Stimulated activated CD4-positive, alpha-beta T cell treated with anti-CD3 and anti-CD28 coated beads, Interleukin-1b, Interleukin-23, amount 100 ng/mL, for 1 hour (primary cell): Measurements from ENCODE around the gene TMEM26.

Source experiments
- DNase-seq, 2 donors: peaks; one replicate each; pipeline ENCODE4 v3.0.0-alpha.2; 2020; ENCODE audit warnings: low read depth in 2 of 2

The TMEM26 gene

DNA sequence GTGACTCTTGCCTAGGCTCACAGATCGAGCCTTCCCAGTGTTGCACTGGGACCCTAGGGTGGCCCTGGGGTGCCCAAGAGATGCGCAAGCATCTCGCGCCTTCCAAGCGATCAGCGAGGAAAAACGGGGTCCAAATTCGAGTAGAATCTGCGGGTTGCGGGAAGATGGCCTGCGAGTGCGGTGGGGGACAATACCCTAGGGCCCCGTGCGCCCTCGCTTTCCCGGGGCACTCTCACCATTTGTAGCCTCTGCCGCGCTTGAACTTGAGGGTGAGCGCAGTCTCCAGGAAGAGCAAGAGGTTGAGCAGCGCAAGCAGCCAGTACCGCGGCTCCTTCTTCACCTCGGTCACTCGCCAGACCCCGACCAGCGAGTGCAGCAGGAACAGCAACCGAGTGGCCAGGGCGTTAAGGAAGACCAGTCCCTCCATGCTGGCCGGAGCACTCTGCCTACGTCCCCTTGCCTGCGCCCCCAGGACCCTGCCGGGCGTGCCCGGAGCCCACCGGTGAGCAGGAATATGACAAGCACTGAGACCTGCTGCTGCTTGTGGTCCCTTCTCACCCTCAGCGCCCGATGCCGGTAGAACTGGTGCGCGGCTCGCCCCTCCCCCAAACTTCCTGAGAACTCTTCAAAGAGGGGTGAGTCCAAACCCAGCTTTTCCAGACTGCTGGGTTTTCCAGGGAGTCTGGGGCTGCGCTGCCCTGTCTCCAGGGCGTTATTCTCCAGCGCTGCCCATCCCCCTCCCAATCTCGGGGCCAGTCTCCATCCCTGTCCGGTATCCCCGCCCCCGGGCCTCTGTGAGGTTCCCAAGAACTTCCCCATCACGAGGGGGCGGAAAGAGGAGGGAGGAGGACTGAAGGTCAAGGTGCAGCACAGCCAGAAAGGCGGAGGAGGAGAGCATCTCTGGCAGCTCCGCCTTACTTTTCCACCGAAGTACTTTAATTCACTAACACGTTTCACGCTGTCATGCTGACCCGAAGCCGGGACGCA lies at the start of gene TMEM26:
Gene TMEM26 (minus strand): TSS at position 727 of the 987 bp plus-strand sequence. CDS start 300 bp downstream, at position 427.
- no peak for DNase-seq

DNA sequence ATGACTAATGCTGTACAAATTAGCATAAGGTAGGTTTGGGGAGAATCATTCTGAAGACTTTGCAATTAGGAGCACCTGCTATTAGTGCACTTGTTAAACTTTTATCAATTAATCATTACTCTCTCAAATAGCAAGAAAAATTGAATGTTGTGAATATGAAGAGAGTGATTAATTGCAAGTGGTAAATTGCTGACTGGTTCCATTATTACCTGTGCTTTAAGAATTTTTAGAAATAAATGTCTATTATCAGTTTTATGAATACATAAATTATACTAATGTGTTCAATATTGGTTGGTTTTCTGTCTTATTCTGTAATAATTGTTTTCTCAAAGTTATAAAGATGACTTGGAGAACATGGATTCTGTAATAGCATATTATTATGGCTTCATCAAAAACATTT lies 47.3 kb upstream of the TMEM26 start:
- no peak for DNase-seq

- no peak for DNase-seq
These were observed 39.3 kb upstream of the TMEM26 start for GRCh38 chr10:61492364-61492995.

GRCh38 chr10:61487506-61487905 lies 34.3 kb upstream of the TMEM26 start:
- DNase-seq, result no peak

- DNase-seq, result no peak
These were observed 33.7 kb upstream of the TMEM26 start for GRCh38 chr10:61486738-61487396.

GRCh38 chr10:61486251-61486650 lies 33.1 kb upstream of the TMEM26 start:
- DNase-seq, result no peak

DNA sequence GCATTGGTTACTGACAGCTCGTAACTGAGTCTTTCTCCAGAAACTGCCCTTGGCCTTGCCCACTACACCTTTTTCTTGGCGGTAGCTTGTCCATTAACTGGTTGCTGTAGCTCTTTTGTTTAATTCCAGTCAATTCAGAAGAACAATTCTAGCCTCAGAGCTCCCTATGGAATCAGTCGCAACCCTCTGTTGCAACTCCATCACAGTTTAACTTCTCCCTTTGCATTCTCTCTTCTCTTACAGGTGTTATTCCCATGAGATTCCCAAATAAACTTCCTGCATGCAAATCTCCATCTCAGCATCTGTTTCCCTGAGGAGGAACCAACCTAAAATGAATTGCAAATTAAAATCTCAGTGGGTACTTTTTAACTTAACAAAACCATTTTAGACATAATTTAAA lies 28.4 kb upstream of the TMEM26 start:
- DNase-seq, result no peak

DNA sequence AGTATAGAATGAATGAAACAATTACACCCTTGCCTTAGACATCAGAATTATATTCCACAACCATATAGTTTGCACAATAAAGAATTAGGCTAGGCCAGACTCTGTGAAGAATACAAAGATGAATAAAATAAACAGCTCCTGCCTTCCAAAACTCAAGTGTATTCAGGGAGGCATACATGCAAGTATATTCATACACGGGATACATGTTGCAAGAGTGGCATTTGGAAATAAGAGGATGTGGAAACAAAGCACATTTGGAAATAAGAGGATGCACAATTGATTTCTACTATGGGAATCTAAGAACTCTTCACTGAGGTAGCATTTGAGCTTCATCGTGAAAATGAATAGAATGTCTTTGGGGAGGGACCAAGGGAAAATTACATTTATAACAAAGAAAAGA lies 27.0 kb upstream of the TMEM26 start:
- DNase-seq, result no peak

- no peak for DNase-seq
These were observed 25.6 kb upstream of the TMEM26 start for GRCh38 chr10:61478621-61479312.

DNA sequence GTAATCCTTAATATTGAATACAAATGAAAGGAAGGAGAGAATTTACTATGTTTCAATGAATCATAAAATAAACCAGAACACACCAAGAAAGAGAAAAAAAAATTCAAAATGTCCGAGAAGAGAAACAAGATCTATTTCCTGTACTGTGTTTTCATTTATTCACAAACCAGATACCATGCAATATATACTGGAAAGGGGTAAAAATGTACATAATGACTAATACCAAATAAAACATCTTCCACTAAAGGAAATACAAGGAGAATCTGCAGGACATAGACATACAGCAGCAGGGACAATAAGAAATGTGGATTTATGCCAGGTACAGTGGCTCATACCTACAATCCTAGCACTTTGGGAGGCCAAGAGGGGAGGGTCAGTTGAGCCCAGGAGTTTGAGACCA lies 24.3 kb upstream of the TMEM26 start:
- DNase-seq, result no peak

DNA sequence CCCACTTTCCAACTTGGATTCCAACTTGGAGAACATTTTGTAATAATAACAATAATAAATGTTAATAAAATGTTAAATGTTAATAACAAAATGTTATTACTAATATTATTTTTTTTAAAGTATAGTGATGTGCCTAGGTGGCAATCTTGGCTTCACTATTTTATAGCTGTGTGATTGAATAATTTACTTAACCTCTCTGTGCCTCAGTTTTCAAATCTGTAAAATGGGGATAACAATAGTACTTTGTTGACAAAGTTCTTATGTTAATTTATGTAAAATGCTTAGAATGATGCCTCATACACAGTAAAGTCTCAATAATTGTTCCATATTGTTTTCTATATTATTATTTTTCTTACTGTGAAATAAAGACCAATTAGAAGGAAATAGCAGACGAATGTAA lies 23.3 kb upstream of the TMEM26 start:
- DNase-seq, result no peak

DNA sequence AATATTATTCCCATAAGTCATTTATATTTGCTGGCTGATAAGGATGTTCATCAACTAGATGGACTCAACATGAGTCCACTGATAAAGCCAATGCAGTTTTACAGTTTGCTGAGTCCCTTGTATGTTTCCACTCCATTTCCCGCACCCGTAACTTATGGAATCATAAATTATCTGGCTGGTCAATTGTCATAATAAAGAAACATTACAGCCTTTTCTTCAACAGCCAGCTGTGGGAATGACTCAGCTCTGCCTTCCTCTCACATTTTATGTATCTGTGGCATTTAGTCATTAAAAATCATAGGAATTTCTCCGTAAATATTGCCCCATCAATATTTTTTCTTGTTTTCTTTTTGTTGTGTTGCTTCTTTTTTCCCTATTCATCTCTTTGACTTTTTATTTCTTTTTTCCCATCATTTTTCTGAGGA lies 22.3 kb upstream of the TMEM26 start:
- no peak for DNase-seq

- no peak for DNase-seq
These were observed 19.0 kb upstream of the TMEM26 start for GRCh38 chr10:61472090-61472674.

- no peak for DNase-seq
These were observed 18.3 kb upstream of the TMEM26 start for GRCh38 chr10:61471491-61471890.

DNA sequence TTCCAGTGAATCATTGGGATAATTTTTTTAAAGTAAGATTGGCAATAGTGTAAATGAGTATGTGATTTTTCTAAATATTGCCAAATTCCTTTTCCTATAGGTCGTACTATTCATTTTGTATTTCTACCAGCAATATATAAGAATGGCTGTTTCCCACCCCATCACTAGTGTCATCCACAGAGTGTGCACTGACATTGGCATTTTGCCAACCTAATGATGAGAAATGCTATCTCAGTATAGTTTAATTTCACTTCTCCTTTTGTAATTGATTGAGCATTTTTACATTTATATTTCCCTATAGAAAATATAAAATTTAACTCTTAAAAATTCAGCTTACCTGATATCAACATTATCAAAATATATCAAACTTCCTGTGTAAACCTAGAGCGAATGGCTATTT lies 17.6 kb upstream of the TMEM26 start:
- DNase-seq, result no peak

DNA sequence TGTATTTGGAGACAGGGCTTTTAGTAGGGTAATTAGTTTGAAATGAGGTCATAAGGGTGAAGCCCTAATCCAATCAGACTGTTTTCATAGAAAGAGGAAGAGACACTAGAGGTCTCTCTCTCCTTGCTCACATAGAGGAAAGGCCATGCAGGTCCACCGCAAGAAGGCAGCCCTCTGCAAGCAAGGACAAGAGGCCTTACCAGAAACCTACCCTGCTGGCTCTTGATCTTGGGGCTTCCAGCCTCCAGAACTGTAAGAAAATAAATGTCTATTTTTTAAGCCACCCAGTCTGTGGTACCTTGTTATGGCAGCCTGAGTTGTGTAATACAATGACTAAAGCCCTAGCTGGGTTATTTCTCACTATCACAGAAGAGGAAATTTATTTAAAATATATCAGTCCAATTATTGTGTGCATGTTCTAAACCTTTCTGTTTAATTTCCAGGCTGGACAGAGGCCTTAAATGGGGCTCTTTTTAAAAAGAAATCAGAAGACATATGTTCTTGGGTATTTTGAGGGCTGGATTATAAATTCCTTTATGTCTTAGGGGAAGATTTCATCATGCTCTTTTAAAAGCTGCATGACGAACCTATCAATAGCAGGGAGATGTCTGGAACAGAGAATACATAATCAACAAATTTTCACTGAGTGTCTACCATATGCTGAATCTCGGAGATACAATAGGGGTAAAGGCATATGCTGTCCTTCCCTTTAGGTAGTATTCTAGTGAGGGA lies 12.9 kb upstream of the TMEM26 start:
- DNase-seq, result no peak

DNA sequence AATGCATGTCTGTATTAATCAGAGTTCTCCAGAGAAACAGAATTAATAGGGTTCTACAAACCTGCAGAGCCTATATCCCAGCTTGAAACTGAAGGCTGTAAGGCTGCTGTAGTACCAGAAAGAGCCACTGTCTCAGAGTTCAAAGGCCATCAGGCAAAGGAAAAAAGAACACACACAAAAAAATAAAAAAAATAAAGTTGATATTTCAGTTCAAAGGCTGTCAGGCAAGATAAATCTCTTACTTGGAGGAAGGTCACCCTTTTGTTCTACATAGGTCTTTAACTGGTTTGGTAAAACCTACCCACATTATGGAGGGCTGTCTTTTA lies 12.0 kb upstream of the TMEM26 start:
- no peak for DNase-seq

- DNase-seq, result no peak
These were observed 11.4 kb upstream of the TMEM26 start for GRCh38 chr10:61464461-61465170.

DNA sequence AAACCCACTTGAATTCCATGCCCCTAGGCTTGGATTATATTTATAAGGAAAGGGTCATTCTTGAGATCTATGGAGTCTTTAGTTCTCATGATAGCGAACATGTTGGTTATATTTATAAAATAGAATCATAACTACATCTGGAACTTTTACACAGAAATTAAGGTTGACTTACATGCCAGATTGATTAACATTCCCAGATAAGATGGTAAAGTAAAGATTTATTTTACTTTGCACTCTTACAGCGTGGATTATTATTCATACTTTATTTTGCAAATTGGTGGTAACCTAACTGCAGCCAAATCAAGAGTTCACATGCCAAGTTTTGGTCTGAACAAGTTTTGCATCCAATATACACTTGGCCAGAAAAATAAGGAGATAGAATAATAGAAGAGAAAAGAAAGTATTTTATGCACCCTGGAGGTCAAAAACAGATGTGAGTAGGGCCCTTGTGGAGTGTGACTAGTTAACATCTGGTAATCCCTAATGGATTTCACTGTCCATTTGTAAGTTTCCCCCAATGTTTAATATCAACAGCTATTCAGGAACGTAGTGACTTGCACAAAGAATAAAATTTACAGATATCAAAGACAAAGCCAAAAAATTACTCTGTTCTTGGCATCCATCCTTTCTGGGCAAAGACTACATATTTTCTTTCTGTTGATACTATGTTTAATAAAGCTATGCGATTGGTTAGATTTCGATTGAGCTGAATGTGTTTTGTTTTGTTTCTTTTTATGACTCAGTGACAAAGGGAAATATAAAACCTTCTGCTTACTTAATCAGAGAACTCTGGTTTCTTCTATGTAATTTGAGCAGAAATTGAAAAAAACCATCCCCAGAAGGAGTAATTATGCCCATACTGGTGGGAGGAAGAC lies 10.1 kb upstream of the TMEM26 start:
- DNase-seq, result no peak
